HL-60/S4 treated with retinoic acid at 250 ng/mL for 4 days and 3 days (cell line): Measurements from ENCODE around the gene PRDM16.

ENCODE experiments used
- in situ Hi-C: fragments of 300-500 bp; cut with MboI; formaldehyde crosslinking; loops from 2 replicates; pipeline ENCODE4 v1.7.0; 2022; ENCODE audit warnings: low sequenced_read_pairs

The PRDM16 gene

GRCh38 chr1:3120994-3121393 is 52.0 kb downstream of the PRDM16 start:
- in situ Hi-C loops = no loop called here

GRCh38 chr1:3121401-3122210 is 52.6 kb downstream of the PRDM16 start:
- in situ Hi-C loops = no loop called here

GRCh38 chr1:3122311-3122710 is 53.3 kb downstream of the PRDM16 start:
- in situ Hi-C loops = no loop called here

- in situ Hi-C loops = no loop called here
These were observed 55.2 kb downstream of the PRDM16 start for GRCh38 chr1:3124246-3124645.

- in situ Hi-C loops = no loop called here
These were observed 56.1 kb downstream of the PRDM16 start for GRCh38 chr1:3125078-3125477.

GRCh38 chr1:3125546-3126368 is 56.8 kb downstream of the PRDM16 start:
- in situ Hi-C loops = no loop called here

- in situ Hi-C loops = no loop called here
These were observed 58.0 kb downstream of the PRDM16 start for GRCh38 chr1:3126756-3127678.

- in situ Hi-C loops = no loop called here
These were observed 58.7 kb downstream of the PRDM16 start for GRCh38 chr1:3127738-3128137.

- in situ Hi-C loops = no loop called here
These were observed 59.6 kb downstream of the PRDM16 start for GRCh38 chr1:3128431-3129132.

- in situ Hi-C loops = no loop called here
These were observed 60.1 kb downstream of the PRDM16 start for GRCh38 chr1:3129133-3129490.

- in situ Hi-C loops = no loop called here
These were observed 61.3 kb downstream of the PRDM16 start for GRCh38 chr1:3130268-3130667.

GRCh38 chr1:3132660-3133059 is 63.7 kb downstream of the PRDM16 start:
- in situ Hi-C loops = no loop called here

GRCh38 chr1:3133686-3134085 is 64.7 kb downstream of the PRDM16 start:
- in situ Hi-C loops = no loop called here

GRCh38 chr1:3134381-3135072 is 65.5 kb downstream of the PRDM16 start:
- in situ Hi-C loops = no loop called here

GRCh38 chr1:3135073-3135702 is 66.2 kb downstream of the PRDM16 start:
- in situ Hi-C loops = no loop called here

GRCh38 chr1:3135744-3136455 is 66.9 kb downstream of the PRDM16 start:
- in situ Hi-C loops = no loop called here

GRCh38 chr1:3136532-3136931 is 67.5 kb downstream of the PRDM16 start:
- in situ Hi-C loops = no loop called here

GRCh38 chr1:3137111-3138100 is 68.4 kb downstream of the PRDM16 start:
- in situ Hi-C loops = no loop called here
